Occipital lobe (tissue), 3 donors: ENCODE results near the gene CBFB. TPM values are rescaled to one million over a fixed set of nuclear protein-coding genes. Genes with fewer than 3 reads are reported as not detected.

Source experiments
- DNase-seq: peaks from one replicate; lab custom pipeline; 2025; lab: John Stamatoyannopoulos, UW
- small RNA-seq: library from RNA; depleted of rRNA; stranded (forward); fragments of <200 nt; gene quantifications from one replicate; pipeline ENCODE3, GENCODE V24; 2014
- total RNA-seq: library from RNA; depleted of rRNA; stranded (reverse); fragments of >200 nt; gene quantifications from one replicate; pipeline ENCODE4 v1.2.3, GENCODE V29; 2014

The CBFB gene
- total RNA-seq, 1 donor from 2014 or later, result 65.4 TPM

DNA sequence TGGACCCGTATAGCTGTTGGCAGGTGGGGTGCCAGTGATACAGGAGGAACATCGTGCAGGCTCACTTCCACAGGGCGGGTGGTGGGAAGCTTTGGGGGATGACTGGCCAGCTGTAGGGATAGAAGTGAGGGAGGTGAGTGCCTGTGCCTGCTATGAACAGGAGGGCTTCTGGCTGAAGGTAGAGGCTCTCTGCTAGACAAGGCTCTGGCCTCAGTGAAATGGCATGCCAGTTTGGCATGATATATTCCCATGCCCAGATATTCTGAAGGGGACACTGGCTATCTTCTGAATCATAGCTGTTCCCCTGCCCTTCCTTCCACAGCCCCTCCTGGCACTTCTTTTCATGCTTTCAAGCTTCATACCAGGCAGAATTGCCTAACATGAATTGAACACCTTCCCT lies 99.9 kb downstream of the CBFB start:
- DNase-seq, result no peak

GRCh38 chr16:67129422-67129821 lies 100.5 kb downstream of the CBFB start:
- DNase-seq, result no peak

DNA sequence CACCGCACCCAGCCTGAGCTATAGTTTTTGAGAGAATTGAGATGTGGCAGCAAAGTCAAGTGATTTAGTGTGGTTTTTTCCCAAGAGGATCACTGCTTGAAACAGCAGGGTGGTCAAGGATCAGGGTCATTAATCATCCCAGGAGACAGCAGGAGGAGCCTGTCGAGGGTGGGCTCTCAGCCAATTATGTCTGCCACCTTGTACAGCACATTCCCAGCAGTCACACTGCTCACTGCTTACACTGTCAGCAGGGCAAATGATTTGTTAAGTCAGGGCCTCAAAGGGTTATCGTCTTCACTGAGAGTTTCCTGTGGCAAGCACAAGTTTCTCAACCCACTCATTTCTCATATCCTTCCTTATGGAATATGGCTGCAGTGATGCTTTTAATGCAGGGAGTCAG lies 108.7 kb downstream of the CBFB start:
- no peak for DNase-seq

GRCh38 chr16:67141391-67141790 lies 112.4 kb downstream of the CBFB start:
- no peak for DNase-seq

GRCh38 chr16:67142342-67142741 lies 113.4 kb downstream of the CBFB start:
- DNase-seq, result no peak

GRCh38 chr16:67144943-67145342 lies 116.0 kb downstream of the CBFB start:
- DNase-seq, result no peak

- no peak for DNase-seq
Observed at GRCh38 chr16:67145746-67146145, 116.8 kb downstream of the CBFB start.

GRCh38 chr16:67146523-67147357 lies 117.8 kb downstream of the CBFB start:
- no peak for DNase-seq

DNA sequence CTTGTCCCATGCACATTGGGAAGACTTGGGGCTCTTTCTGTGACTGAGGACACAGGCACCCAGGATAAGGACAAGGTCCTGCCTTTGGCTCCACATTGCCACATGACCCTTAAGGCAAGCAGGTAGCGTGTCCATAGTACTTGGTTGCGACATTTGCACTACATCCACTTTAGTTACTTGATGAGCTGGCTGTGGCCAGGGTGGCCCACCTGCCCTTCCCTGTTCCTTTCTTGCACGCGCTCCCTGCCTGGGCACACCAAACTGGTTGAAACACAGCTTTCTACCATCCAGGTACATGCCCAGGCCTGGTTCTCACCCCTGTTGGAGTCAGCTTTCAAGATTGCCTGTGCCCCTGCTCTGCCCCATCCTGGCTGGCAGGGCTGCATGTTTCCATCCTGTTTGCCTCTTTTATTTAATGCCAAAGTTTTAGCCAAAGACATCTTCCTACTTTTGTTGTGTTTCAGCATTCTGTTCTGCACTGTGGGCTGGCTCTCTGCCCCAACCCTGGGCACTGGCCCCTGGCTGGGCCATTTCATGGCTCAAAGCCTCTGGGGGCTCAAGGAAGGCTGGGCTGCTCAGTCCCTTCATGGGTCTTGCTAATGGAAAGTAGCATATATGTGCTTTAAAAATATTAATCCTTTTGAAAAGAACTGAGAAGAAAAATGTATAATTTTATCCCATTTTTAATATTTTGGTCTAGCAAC lies 118.6 kb downstream of the CBFB start:
- DNase-seq, result no peak

GRCh38 chr16:67148221-67148620 lies 119.3 kb downstream of the CBFB start:
- no peak for DNase-seq

- DNase-seq, result no peak
Observed at GRCh38 chr16:67148656-67149275, 119.8 kb downstream of the CBFB start.

DNA sequence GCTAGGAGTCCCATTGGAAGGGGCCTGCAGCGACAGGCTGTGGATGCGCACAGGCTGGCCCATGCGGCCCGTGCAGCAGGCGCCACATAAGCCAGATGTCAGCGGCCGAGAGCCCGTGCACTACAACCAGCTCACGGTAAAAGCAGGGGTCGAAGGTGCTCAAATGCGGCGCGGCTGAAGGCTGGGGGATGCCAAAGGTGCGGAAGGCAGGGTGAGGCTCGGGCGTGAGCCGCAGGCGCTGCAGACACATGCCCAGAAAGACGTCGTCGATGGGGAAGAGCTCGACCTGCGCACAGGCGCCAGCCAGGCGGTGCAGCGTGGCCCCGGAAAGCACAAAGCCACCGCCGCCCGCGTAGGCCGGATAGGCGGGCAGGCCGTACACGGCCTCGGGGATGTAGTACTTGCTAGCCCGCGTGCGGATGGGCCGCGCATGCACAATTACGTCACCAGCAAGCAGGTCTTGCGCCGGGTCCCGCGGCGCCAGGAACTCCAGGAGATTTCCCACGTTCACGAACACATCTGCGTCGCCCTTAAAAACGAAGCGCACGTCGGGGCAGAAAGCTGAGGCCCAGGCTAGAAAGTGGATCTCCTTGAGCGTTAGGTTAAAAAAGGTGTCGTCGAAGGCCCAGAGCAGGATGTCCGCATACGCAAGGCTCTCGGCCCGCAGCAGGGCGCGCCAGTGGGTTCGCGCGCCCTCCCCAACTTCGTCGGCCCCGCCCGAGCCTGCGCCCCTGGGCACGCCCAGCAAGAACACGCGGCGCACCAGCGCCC lies 120.5 kb downstream of the CBFB start:
- DNase-seq, result no peak

DNA sequence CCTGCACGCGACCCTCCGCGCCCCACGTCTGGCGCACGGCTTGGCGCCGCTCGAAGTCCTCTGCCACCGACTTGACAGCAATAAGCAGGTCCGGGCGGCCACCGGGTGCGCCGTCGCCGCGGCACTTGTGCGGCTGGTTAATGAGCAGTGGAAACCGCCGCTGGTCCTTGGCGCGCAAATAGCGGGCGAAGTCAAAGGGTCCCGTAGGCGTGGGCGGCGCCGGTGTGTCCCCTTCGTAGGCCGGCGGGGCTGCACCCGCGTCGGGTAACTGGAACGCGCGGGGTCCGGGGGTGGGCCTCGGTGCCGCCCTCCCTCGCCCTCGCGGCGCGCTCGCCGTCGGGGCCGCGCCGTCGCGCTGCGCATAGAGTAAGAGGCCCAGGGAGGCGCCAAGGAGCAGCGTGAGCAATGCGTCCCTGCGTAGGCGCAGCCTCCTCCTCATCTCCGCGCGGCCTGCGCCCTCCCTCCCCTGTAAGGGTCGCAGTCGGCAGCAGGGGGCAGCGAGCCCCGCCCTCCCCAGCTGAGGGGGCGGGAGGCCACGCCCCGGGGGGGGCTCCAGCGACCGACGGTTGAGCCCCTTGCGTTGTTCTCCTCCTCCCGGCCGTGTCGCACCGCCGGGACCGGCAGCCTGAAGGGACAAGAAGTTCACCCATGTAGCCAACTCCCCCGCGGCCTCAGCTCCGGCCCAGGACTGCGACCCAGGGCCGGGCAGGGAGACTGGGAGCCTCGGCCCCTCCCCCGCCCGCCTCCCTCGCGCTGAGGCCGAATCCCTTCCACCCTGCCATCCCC lies 121.3 kb downstream of the CBFB start:
- no peak for DNase-seq

Small RNAs within 50 kb of the gene (small RNA-seq; reads per million reads assigned to genes)
- not detected for gene RN7SL543P

Other genes with a start within 250 kb of the CBFB start
- 0.31 TPM for gene TERB1, start 227.6 kb upstream of the CBFB start, total RNA-seq
- gene NAE1, start 198.2 kb upstream of the CBFB start, total RNA-seq, result 113 TPM
- gene CA7, start 184.7 kb upstream of the CBFB start, total RNA-seq, result not detected
- gene PDP2, start 148.6 kb upstream of the CBFB start, total RNA-seq, result 9.2 TPM
- not detected for gene CDH16, start 110.3 kb upstream of the CBFB start, total RNA-seq
- 0.94 TPM for gene RRAD, start 103.6 kb upstream of the CBFB start, total RNA-seq
- gene CIAO2B, start 94.7 kb upstream of the CBFB start, total RNA-seq, result 80.5 TPM
- 24.6 TPM for gene CES2, start 93.6 kb upstream of the CBFB start, total RNA-seq
- gene CES3, start 67.9 kb upstream of the CBFB start, total RNA-seq, result 0.78 TPM
- 15.4 TPM for gene CES4A, start 40.6 kb upstream of the CBFB start, total RNA-seq
- gene PHAF1, start 80.8 kb downstream of the CBFB start, total RNA-seq, result 19.8 TPM
- 1.2 TPM for gene B3GNT9, start 121.8 kb downstream of the CBFB start, total RNA-seq
- gene TRADD, start 130.8 kb downstream of the CBFB start, total RNA-seq, result 1.2 TPM
- 2.0 TPM for gene FBXL8, start 130.8 kb downstream of the CBFB start, total RNA-seq
- 5.1 TPM for gene HSF4, start 135.6 kb downstream of the CBFB start, total RNA-seq
- 4.1 TPM for gene NOL3, start 141.4 kb downstream of the CBFB start, total RNA-seq
- 49.1 TPM for gene MATCAP1, start 154.8 kb downstream of the CBFB start, total RNA-seq
- gene EXOC3L1, start 161.0 kb downstream of the CBFB start, total RNA-seq, result 0.47 TPM
- gene E2F4, start 163.0 kb downstream of the CBFB start, total RNA-seq, result 17.8 TPM
- gene ELMO3, start 170.0 kb downstream of the CBFB start, total RNA-seq, result 0.16 TPM
- 14.7 TPM for gene TMEM208, start 198.0 kb downstream of the CBFB start, total RNA-seq
- 2.5 TPM for gene FHOD1, start 218.3 kb downstream of the CBFB start, total RNA-seq
- gene SLC9A5, start 219.8 kb downstream of the CBFB start, total RNA-seq, result 1.2 TPM